Activated CD4-positive, alpha-beta T cell treated with anti-CD3 and anti-CD28 coated beads, Interleukin-2, amount 50 U/mL, for 24 hours (primary cell): ENCODE measurements around the gene SLC12A1.

Source experiments
- DNase-seq, 2 donors: peaks; one replicate each; pipeline ENCODE4 v3.0.0-alpha.2; 2020; ENCODE audit warnings: low read depth in 1 of 2, low spot score in 1 of 2

Gene SLC12A1

DNA sequence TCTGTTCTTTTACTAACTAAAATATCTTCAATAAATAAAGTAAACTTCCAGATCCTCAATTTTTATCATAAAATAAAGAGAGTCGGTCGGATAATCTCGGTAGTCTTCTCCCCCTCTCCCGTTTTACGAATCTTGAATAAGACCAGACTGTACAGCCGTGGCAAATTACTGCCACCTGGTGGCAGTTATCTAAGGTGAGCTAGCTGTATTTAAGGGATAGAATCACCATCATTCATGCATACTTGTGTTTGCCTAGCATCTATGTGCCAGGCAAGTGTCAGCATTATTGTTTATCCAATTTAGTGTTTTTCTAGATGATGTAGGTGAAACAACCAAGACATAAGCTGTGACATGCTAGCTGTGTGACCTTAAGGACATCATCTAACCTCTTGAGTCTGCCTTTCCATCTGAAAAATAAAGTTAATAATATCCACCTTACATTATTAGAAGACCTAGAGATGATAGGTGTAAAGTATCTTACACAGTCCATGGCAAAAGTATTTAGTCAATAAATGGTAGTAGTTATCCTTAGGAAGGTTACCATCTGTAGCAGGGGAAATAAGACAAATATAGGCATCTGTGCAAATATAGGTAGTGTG lies 146.5 kb downstream of the SLC12A1 start:
- DNase-seq, result peak in 1 of 2 donors; percentile 36
